IPS-18c (cell line): ENCODE measurements around the gene PUSL1.

Source experiments
- H3K4me3 ChIP-seq: 2 replicates; pipeline ENCODE4 v1.7.0; 2013; ENCODE audit warnings: low read depth, mild to moderate bottlenecking, low read length, moderate library complexity; ENCODE audit not compliant: insufficient read depth
- H3K9me3 ChIP-seq: one replicate; pipeline ENCODE4 v1.6.1; 2013; ENCODE audit warnings: mild to moderate bottlenecking, low read length, moderate library complexity; ENCODE audit not compliant: control insufficient read depth, insufficient read depth

PUSL1 gene

GRCh38 chr1:1291023-1291528 lies 17.3 kb upstream of the PUSL1 start:
- H3K9me3 ChIP-seq: no peaks in the 10 kb centered on the region
- H3K4me3 ChIP-seq: no peak overlapping the region

DNA sequence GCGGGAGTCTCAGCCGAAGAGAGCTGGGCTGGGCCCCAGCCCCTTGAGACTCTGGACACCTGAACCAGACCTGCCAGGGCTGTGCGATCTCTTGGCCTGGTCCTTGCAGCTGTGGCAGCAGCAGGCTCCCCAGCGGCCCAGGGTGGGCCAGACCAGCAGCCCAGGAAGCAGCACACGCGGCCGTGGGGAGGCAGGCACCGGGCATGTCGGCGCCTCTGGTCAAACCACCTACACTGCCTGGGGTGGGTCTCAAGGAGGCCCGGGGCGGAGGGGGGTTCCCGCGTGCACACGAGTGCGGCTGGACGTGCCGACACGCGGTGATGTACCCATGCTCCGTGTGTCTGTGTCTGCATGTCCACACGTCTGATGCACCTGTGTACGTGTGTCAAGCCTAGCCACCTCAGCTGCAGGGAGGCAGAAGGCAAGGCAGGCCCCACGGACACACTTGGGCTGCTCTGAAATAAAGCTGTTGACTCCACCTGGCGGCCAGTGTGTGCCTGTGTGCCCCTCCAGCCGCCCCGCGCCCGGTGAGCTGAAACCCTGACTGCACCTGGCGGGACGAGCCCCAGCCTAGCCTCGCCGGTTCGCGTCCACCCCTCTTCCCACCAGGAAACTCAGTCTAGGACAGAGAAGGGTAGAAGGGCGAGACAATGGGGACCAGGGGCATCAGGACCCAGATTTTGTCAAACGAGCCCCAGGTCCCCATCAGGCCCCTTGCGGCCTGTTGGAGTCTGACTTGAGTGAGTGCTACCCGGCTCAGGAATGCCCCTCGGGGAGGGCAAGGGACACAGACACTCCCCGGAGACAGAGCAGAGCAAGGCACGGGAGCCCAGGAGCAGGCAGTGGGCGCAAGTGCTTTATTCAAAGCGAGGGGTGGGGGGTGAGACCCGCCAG lies 16.6 kb upstream of the PUSL1 start:
- Histone ChIP-seq H3K9me3 (no peaks in the 10 kb centered on the region), H3K4me3 (no peak overlapping the region)

- H3K9me3 ChIP-seq: no peaks in the 10 kb centered on the region
- H3K4me3 ChIP-seq: no peak overlapping the region
Measured at GRCh38 chr1:1292442-1292779, 16.0 kb upstream of the PUSL1 start.

DNA sequence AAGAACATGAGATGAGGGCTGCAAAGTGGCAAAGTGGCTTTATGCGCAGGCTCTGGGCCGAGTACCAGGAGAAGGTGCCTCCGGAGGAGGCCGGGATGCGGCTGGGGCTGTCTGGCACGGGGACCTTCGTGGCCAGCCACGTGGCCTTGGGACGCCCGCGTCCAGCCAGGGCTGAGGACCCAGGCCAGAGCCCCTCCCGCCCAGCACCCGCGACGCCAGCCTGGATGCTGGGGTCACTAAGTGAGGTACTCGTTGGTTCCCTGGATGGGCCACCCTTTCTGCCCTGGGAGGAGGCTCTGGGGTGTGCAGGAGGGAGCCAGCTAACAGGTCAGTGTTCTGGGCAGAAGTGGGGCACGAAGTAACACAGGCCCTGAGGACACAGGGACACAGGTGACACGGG lies 15.5 kb upstream of the PUSL1 start:
- Histone ChIP-seq H3K9me3 (no peaks in the 10 kb centered on the region), H3K4me3 (no peak overlapping the region)

- Histone ChIP-seq H3K9me3 (no peaks in the 10 kb centered on the region), H3K4me3 (no peak overlapping the region)
Measured at GRCh38 chr1:1293263-1294249, 14.8 kb upstream of the PUSL1 start.

GRCh38 chr1:1294250-1294890 lies 14.0 kb upstream of the PUSL1 start:
- Histone ChIP-seq H3K4me3 (no peak overlapping the region), H3K9me3 (no peaks in the 10 kb centered on the region)

- H3K9me3 ChIP-seq: no peaks in the 10 kb centered on the region
- no peak overlapping the region for H3K4me3 ChIP-seq
Measured at GRCh38 chr1:1295154-1295923, 13.1 kb upstream of the PUSL1 start.

DNA sequence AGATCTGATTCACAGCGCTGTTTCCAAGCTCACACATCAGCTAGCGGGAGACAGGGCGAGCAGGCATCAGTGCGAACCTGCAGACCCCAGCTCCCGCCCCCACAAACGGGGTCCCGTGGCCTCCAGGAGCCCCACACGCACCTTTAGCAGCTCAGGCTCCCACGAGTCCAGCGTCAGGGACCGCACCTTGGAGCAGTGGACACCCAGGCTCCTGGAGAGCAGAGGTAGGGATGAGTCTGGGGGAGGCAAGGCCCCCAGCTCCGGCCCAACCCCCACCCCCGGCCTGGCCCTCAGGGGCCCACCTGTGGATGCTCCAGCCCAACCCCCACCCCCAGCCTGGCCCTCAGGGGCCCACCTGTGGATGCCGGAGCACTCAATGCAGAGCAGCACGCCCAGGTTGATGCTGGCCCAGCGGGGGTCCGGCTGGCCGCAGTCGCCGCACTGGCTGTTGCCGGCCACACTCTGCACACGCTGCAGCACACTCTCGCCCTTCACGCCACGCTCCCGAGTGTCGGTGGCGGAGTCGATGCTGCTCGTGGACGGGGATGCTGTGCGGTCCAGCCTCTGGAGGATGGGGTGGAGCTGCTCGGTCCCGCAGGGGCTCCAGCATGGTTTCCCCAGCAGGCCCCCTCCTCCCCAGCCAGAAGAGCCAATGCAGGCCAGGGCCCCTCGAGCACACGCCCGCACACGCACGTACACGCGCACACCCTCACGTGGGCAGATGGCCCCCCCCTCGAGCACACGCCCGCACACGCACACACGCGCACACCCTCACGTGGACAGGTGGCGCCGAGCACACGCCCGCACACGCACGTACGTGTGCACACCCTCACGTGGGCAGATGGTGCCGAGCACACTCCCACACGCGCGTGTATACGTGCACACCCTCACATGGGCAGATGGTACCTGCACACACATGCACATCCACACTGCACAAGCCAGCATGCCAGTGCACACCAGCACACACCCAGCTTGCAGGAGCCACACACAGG lies 12.0 kb upstream of the PUSL1 start:
- Histone ChIP-seq H3K4me3 (no peak overlapping the region), H3K9me3 (no peaks in the 10 kb centered on the region)

DNA sequence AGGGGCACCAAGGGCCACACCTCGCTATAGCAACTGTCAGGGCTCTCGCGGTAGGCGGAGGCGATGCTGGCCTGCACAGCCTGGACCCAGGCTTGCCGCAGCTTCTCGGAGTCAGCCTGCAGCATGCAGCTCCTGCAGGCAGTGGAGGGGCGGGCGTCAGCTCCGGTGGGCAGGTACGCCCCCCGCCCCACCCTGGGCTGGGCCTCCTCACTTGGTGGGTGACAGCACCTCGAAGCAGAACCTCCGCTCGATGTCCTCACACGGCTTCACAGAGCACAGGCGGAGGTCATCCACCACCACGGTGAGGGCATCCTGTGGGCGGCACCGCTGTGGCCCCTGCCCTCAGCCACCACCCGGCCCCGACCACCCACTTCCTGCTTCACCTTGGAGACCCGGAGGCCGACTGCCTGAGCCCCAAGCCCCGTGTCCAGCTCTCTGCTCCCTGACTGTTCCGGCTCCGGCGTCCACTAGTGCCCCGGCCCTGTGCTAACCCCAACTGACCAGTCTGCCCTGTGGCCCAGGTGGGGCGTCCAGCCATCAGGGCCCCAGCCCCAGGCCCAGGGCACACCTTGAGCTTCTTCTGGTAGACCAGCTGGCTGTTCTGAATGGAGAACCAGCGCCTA lies 10.5 kb upstream of the PUSL1 start:
- Histone ChIP-seq H3K9me3 (no peaks in the 10 kb centered on the region), H3K4me3 (no peak overlapping the region)

- H3K4me3 ChIP-seq: no peak overlapping the region
- H3K9me3 ChIP-seq: no peaks in the 10 kb centered on the region
Measured at GRCh38 chr1:1298861-1299685, 9.3 kb upstream of the PUSL1 start.

DNA sequence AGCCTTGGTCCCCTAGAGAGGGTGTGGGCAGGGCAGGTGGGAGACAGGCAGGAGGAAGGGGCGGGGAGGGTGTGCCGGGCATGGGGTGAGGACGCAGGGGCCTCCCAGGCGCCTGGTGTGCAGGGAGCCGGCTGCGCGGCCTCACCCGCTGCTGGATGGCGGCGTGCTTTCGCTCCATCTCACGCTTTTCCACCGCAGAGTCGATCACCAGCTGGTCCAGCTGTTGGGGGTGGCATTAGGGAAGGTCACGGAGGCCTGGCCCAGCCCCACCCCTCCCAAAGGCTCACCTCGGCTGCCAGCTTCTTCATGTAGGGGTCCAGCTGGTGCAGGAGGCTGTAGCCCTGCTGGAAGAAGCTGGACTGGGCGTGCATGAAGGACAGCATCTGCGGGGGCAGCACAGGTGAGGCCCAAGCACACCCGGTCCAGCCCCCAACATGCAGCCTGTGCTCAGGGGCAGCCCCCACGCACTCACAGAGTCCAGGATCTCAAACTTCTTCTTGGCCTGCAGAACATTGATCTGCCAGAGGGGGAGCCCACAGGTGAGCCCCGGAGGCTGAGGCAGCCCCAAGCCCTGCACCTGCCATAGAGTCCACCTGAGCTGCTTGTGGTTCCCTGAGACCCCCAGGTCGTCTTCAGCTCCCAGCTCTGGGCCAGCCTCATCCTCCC lies 8.6 kb upstream of the PUSL1 start:
- Histone ChIP-seq H3K9me3 (no peaks in the 10 kb centered on the region), H3K4me3 (no peak overlapping the region)

DNA sequence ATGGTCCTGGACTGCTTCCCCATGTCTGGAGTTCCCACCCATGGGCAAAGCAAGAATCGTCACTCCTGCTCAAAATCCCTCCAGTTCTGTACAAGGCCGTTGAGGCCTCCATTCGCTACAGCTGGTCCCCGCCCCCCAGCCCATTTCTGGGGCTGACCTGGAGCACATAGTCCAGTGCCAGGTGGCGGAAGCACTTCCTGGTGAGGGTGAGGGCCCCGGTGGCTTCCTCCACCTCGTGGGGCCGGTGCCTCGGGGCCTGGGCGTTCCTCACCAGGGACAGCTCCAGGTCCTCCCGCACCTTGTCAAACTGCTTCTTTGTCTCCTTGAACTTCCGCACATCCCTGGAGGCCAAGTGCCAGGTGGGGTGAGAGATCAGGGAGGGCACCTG lies 8.1 kb upstream of the PUSL1 start:
- Histone ChIP-seq H3K9me3 (no peaks in the 10 kb centered on the region), H3K4me3 (no peak overlapping the region)

DNA sequence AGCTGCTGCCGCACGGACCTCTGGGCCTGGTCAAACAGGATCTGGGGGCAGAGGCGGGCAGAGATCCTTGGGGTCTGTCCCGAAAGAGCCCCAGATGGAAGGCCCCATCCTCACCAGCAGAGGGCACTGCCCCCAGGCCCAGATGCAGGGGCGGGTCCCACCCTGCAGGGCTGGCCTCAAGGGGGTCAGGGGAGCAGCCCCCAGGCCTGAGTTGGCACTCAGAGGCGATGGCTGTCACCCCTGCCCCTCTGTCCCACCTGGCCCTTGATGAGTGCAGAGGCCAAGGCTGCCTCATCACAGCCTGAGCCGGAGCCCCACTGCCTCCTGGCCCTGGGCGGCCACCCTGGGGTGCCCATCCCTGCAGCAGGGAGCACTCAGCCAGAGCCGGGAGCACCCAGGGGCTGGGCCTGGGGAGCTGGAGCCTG lies 6.4 kb upstream of the PUSL1 start:
- Histone ChIP-seq H3K4me3 (no peak overlapping the region), H3K9me3 (no peaks in the 10 kb centered on the region)

- no peaks in the 10 kb centered on the region for H3K9me3 ChIP-seq
- no peak overlapping the region for H3K4me3 ChIP-seq
Measured at GRCh38 chr1:1302951-1303509, 5.4 kb upstream of the PUSL1 start.
